GM11168 (cell line): Measurements from ENCODE around the gene ARHGDIG.

Source experiments
- in situ Hi-C: fragments of 300-500 bp; cut with MboI; formaldehyde crosslinking; loops from one replicate; pipeline ENCODE4 v1.12.0; 2022; ENCODE audit warnings: low sequenced_read_pairs; ENCODE audit not compliant: unreplicated experiment

Gene ARHGDIG

DNA sequence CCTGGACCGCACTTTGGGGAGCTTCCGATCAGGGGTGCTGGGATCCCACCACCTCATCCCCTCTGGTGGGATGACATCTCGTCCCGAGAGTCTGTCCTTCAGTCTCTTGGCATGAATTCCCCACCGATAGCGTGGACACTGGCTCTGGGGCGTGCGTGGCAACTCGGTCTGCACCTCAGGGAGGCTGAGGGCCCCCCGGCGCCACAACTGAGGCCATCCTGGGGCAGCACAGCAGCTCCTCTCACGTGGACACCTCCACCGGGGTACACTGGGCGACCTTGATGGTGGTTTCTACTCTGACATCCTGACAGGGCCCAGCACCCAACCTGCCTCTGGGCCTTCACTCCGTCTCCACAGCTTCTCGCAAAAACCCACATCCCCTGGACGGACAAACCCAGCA, 11.1 kb downstream of the ARHGDIG start:
- in situ Hi-C loops, result no loop called here

DNA sequence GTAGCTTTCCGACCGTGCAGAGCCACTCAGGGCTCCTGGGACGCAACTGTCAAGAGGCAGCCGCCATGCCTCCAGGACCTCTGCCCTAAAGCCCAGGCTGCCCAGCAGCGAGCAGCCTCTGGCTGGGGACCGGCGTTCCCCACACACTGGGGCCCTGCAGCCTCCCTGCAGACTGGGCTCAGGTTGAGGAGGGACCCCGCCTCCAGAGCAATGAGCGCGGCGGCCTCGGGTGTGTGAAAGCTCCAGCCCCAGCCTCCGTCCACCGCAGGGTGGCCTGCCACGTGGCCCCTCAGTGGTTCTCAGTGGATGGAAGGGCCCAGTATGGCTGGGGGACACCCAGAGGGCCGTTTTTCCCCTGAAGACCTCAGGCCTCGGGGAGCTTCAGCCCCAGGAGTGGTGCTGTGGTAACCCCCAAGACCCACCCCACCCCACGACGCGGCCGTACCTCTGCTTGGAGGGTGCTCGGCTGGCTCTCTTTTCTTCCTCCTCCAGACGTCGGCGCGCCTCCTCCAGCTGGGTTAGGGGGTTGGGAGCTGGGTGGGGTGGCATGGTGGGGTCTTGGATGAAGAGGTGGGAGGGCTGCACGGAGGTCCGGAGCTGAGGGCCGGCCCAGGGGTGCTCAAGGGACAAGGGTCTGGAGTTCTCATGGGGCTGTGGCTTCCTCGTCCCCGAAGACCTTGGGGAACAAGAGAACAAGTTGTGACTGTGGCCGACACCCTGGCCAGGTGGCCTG, 12.8 kb downstream of the ARHGDIG start:
- in situ Hi-C loops, result no loop called here

DNA sequence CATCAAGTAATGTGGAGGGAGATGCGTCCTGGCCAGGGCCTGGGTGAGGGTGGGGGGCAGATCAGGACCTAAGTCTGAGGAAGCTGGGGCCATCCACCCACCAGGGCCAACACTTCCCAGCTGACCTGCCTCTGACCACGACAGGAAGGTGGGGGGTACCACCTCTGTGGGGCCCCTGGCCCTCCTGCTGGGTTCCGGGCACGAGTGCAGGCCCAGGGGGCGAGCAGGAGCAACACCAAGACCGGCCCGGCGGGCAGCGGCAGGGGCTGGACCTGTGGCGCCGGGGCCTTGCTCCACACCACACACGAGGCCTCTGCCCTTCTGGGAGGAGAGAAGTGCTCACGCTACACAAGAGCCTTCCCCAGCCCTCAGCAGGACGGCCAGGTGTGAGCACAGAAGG, 15.9 kb downstream of the ARHGDIG start:
- in situ Hi-C loops, result no loop called here

DNA sequence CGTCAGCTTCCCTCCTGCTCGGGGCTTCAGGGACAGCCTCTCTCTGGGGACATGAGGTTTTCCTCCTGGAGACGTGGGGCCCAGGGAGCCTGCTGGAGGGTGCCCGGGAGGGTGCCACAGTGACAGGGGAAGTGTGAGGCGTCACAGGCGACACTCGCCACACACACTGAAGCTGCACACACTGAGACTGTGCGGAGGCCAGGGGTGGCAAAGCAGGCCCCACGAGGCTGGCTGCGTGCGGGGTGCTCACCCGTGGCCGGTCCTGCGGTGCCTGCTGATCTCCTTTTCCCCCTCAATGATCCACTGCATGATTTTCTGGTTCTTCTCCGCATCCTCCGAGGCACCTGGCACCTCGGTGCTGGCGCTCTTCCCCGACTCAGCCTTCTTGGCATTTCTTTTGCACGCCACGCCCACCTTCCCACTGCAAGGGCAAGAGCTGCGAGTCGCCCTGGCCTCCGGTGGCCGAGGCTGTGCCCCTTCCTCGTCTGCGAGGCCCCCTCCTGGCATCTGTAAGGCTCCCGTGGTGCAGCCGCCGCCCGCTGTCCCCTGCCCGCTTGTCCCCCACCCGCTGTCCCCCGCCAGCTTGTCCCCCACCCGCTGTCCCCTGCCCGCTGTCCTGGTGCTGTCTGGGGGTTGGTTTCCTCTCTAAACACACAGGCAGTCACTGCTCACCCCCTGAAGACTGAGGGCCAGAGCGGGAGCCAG, 16.6 kb downstream of the ARHGDIG start:
- in situ Hi-C loops, result no loop called here

DNA sequence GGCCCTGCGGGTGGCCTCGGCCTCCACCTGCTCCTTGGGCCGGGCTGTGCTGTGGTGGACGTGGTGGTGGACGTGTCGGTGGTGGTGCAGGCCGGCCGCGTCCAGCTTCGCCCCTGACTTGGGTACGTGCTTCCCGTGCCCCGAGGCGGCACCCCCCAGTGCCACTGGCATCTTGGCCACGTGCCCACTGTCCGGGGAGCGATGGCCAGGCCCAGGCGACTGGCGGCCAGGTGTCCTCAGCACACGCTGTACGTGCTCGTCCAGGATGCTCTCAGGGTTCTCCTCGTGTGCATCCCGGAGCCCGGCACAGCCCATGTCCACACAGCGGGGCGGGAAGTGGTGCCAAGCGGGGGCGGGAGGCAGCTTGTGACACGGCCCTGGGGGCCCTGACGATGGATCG, 17.4 kb downstream of the ARHGDIG start:
- in situ Hi-C loops, result no loop called here

DNA sequence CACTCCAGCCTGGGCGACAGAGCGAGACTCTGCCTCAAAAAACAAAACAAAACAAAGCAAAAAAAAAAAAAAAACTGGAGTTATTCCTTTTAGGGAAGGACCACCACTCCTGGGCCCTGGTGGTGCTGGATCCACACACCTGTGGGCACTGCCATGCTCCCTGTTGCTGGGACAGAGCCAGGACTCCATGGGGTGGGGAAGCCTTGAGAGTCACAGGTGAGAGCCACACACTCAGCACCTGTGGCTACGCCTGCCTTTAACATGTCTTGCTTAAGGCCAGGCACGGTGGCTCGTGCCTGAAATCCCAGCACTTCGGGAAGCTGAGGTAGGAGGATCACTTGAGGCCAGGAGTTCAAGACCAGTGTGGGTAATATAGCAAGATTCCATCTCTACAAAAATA, 20.8 kb downstream of the ARHGDIG start:
- in situ Hi-C loops, result no loop called here

DNA sequence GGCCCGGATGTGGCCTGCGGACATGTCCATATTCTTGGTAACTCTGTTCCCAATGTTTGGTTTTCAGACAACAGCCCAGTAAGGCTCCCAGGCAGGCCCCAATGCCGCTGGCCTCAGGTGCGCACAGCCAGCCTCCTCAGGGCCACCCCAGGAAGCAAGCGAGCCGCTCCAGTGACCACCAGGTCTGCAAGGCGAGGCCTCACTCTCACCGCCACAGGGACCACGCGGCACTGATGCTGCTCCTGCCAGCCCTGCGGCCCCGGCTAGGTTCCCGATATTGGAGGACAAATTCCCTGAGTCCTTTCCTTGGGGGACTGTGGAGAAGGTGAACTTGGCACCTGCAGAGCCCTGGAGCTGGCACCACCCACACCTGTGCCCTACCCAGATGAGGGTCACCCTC, 21.6 kb downstream of the ARHGDIG start:
- in situ Hi-C loops, result no loop called here

DNA sequence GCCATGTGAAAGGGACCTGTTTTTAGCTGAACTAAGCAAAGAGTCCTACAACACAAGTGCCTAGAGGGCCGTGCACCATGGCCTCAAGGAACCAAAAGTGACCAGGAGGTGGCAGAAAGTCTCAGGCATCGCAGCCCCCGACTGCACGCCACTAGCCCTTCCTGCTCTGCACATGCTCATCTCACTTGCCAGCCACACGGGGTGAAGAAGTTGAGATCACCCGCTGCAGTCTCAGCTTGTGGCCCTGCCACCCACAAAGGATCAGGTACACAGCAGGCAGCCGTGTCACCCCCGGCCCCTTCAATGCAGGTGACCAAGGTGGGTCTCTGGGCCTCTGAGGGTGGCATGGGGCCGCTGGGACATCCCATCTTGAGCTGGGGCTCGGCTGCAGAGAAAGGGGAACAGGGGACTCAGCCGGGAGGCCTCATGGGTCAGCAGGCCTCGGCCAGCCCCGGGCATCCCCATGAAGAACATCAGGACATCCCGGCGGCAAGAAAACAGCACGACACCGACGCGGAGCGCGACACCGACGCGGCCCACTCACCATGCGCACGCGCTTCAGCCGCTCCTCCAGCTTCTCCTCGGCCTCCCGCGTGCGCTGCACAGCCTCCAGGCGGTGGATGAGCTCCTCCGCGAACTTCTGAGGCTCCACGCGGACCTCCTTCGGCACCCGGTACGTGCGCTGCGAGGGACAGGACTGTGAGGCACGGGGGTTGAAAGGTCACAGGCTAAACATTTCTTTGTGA, 23.5 kb downstream of the ARHGDIG start:
- in situ Hi-C loops, result no loop called here

DNA sequence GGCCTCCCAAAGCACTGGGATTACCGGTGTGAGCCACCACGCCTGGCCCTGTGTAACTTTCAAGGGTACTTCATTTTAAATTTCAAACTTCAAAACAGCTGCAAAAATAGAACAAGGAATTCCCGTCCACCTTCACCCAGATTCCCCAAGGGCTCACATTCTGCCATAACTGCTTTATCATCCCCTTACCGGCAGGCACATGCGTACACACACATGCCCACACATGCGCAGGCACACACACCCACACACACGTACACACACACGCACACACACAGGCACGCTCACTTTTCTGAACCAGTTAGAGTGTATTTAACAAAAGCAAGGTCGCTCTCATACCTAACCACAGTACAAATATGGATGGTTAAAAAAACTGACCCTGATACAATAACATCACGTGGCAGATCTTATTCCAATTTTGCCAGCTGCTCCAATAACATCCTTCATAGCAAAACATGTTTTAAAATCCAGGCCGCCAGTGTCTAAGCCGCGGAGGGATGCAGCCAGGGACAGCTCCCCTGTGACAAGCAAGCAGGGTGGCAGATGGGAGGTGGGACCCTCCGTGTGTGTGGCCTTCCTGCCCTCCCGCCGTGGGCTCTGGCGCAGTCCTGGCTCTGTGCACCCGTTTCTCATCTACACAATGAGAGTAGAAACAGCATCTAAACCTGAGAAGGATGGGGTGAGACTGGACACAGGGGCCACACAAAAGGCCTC, 25.7 kb downstream of the ARHGDIG start:
- in situ Hi-C loops, result no loop called here

DNA sequence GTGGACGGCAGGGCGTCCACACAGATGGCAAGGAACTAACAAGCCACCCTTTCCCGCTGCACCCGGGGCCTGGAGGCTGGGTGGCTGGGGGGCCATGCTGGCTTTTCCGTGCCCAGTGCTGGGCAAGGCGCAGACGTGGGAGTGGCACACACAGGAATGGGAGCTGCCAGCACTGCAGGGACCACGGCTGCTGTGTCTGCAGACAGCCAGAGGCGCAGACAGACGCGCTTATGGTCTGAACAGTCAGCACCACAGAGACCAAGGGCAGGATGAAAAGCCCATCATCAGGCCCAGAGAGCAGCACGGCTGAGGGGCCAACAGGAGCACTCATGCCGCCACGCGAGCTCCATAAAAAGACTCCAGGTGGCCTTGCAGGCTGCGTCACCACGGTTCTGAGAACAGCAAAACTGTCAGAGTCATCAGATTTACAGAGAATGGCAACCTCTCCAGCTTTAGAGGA, 26.6 kb downstream of the ARHGDIG start:
- in situ Hi-C loops, result no loop called here

DNA sequence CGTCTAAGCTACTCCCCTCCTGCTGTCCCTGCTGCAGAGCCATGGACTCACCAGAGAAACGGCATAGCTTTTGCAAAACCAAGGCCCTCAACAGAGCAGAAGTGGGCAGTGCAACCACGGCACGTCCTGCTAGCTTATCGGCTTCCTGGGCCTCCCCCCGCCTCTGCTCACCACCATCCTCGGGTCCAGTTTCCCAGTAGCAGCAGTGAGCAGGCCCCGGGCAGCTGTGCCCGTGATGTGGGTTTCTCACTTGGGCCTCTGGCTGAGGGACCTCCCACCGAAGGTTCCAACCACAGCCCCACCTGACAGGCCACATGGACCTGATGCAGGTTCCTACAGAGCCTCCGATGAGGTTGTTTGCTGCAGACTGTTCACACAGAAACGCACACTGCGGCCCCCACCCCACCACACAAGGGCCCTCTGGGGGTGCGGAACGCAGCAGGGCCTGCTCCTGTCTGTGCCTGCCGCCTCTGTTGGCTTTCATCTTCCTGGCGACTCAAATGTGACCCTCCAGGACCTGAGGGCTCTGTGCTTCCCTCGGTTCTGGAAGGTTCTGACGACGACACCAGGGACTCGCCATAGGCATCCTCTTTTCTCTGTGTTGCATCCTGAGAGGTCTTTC, 27.4 kb downstream of the ARHGDIG start:
- in situ Hi-C loops, result no loop called here

DNA sequence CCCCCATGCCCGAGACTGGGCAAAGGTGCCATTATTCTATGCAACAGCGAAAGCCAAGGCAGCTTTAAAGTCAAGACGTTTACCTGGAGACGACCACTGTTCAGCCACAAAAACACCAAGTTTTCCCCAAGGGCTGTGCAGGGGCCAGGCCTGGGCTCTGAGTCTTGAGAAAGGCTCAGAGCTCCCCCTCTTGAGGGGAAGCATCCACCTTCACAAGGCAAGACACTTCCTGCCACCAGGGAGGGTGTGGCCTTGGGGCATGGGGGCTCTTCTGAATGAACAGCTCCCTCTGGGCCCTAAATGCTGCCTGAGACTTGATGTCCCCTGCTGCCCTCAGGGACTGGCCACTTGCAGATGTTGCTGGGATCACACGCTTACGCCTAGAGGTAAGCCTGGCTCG, 29.1 kb downstream of the ARHGDIG start:
- in situ Hi-C loops, result no loop called here

DNA sequence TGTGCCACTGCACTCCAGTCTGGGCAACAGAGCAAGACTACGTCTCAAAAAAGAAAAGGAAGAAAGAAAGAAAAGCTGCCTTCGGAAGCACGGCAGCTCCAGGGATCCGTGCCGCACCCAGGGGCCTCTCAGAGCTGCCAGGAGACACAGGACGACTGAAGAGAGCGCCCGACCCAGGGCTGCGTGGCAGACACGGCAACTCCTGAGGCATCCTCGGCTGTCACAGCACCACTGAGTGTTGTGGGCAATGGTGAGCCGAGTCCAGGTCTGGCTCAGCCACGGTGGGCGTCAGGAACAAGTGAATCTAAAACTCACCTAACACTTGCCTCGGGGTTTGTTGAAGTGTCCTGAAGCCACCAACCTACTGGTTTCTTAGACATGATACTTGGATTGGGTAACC, 31.3 kb downstream of the ARHGDIG start:
- in situ Hi-C loops, result no loop called here

DNA sequence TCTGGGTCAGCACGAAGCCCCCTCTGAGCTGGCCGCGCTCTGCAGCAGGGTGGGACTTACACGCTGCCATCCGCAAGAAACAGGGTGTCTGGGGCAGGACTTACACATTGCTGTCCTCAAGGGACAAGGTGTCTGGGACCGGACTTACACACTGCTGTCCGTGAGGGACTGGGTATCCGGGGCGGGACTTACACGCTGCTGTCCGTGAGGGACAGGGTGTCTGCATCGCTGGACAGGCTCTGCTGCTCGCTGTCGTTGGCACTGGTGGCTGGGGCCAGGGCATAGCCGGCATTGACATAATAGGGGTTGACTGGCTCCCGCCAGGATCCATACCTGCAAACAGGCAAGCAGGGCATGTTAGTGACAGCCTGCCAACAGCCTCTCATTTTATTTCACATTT, 34.0 kb downstream of the ARHGDIG start:
- in situ Hi-C loops, result no loop called here

DNA sequence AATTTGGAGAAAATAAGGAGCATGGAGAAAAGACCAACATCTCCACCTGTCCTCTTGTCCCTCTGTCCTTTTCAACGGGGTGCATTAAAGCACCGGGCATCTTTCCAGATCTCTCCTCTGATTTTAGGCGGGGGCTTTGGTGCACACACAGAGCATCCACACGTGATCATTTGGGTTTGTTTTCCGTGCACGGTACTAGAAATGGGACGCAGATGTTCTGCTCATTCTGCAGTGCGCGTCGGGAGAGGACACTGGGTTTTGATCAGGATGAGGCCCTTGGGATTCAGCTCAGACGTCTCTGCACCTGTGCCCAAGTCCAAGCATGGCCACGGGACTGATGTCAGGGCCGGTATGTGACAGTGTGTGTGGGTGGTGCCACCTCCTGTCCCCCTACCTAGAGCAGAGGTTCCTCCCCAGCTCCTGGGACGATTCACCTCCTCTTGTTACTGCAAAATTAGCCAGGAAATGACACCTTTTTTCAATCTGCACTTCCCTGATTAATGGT, 34.5 kb downstream of the ARHGDIG start:
- in situ Hi-C loops, result no loop called here

DNA sequence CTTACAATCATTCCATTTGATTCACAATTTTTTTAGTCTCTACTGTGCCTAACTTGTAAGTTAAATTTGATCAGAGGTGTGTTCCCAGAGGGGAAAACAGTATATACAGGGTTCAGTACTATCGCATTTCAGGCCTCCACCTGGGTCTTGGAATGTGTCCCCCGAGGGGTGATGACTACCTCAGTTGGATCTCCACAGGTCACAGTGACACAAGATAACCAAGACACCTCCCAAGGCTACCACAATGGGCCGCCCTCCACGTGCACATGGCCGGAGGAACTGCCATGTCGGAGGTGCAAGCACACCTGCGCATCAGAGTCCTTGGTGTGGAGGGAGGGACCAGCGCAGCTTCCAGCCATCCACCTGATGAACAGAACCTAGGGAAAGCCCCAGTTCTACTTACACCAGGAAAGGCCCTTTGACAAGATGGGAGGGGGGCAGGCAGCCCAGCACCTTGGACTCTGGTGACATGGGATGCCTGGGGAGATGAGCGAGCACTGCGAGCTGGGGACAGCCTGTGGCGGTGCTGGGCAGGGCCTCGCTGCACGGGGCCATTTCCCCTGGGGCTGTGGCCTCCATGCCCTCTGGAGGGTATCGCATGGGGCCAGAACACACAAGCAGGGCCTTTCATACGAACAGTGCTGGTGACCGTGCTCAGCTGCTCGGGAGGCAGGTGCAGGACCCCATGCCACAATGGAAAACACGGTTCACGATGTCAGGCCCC, 36.5 kb downstream of the ARHGDIG start:
- in situ Hi-C loops, result no loop called here

DNA sequence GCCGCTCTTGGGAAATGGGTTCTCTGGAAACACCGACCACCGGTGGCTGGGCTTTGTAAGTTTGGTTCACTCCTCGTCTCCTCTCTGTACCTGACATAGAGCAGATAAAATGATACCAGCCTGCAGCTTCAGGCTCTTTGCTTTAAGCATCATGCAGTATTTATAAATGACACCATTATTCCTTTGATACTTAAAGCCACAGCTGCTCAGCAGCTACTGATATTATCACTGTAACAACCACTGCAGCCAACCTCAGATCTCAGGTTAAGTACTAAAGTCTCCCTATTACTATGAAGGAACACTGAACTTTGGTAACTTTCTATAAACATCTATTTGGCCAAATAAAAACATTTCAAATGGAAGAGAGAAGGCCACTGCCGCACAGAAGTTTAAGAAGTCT, 37.2 kb downstream of the ARHGDIG start:
- in situ Hi-C loops, result no loop called here

DNA sequence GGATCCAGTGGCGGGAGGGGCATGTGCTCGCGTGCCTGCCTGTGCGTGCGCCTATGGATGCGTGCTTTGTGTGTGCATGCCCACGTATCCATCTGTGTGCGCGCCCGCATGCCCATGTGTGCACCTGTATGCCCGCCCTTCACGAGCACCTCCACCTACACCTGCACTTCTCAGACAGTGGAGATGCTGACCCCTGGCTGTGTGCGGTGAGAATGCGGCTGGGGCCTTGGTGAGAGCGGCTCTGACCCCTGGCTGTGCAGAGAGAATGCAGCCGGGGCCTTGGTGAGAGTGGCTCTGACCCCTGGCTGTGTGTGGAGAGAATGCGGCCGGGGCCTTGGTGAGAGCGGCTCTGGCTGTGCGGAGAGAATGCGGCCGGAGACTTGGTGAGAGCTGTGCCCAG, 38.2 kb downstream of the ARHGDIG start:
- in situ Hi-C loops, result no loop called here

DNA sequence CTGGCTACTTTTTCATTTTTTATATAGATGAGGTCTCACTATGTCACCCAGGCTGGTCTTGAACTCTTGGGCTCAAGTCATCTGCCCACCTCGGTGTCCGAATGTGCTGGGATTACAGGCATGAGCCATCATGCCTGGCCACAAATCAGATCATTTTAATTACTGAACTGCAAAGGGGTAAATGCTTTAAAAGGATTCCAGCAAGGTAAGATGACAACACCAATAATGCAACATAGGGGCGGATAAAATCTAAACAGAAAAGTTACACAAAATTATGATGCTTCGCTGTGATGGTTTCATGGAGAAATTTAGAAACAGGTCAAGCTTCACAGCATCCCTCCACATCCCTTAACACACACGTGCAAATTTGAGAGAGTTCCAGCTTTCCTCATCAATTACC, 39.8 kb downstream of the ARHGDIG start:
- in situ Hi-C loops, result no loop called here
